ENCODE results near the gene TGFB1.

GRCh38 chr19:41339936-41340335, 13.8 kb downstream of the TGFB1 start:
- TF ChIP-seq POLR2A (IDR thresholded peaks at IDR 0.05; ENCODE audit: low read length) (no peak), GATA1 (IDR thresholded peaks at IDR 0.05; ENCODE audit: low read depth, low read length) (no peak)
